CD14-positive monocyte (primary cell): Measurements from ENCODE around the gene DDIAS. TPM values are rescaled to one million over a fixed set of nuclear protein-coding genes. Genes with fewer than 3 reads are reported as not detected.
"Not testable (repeated sequence)": the region's sequence is repeated elsewhere in the genome, so short reads cannot be mapped to it uniquely, and the experiment has no call there.

Source experiments
- DNase-seq, 3 donors: peaks; one replicate each; pipeline ENCODE4 v3.0.0-alpha.2; 2011 to 2022
- H2AFZ ChIP-seq: 2 replicates; pipeline ENCODE4 v1.6.0; 2012; ENCODE audit warnings: mild to moderate bottlenecking, low read depth, low read length, inconsistent platforms; ENCODE audit not compliant: insufficient read depth, poor library complexity, severe bottlenecking
- H3K27ac ChIP-seq, 2 donors: 1 replicate in 1 of 2; 2 replicates in 1 of 2; pipeline ENCODE4 v1.5.1; 2012 to 2013; ENCODE audit warnings: low read length in 2 of 2, control low read depth in 1 of 2, inconsistent platforms in 1 of 2, low read depth in 1 of 2, mild to moderate bottlenecking in 1 of 2
- H3K27me3 ChIP-seq, 2 donors: one replicate each; pipeline versions ENCODE4 v1.6.0 to v1.6.1; 2011 to 2013; ENCODE audit warnings: low read length in 2 of 2; ENCODE audit not compliant: control insufficient read depth in 2 of 2, insufficient read depth in 2 of 2
- H3K36me3 ChIP-seq, 2 donors: replicated peaks in 1 of 2; 1 replicate in 1 of 2; 2 replicates in 1 of 2; pipeline versions ENCODE4 v1.5.1 to v1.6.1; 2012 to 2013; ENCODE audit warnings: low read length in 2 of 2, control low read depth in 1 of 2, inconsistent platforms in 1 of 2, mild to moderate bottlenecking in 1 of 2; ENCODE audit not compliant: insufficient read depth in 2 of 2, control insufficient read depth in 1 of 2
- H3K4me1 ChIP-seq, 2 donors: 1 replicate in 1 of 2; 2 replicates in 1 of 2; pipeline versions ENCODE4 v1.5.1 to v1.6.1; 2012 to 2013; ENCODE audit warnings: low read length in 2 of 2, control low read depth in 1 of 2, inconsistent platforms in 1 of 2, mild to moderate bottlenecking in 1 of 2, moderate library complexity in 1 of 2; ENCODE audit not compliant: insufficient read depth in 2 of 2, control insufficient read depth in 1 of 2
- H3K4me2 ChIP-seq: replicated peaks from 2 replicates; pipeline ENCODE3; 2012; ENCODE audit warnings: low read length, moderate library complexity, mild to moderate bottlenecking; ENCODE audit not compliant: poor library complexity, severe bottlenecking; ENCODE audit errors: extremely low read depth
- H3K4me3 ChIP-seq, 3 experiments: fragments of 200-600 bp in 1 of 3; sonication (generic) in 1 of 3; replicated peaks in 1 of 3; 1 replicate in 2 of 3; 2 replicates in 1 of 3; pipeline ENCODE4 v1.5.1; 2011 to 2013; ENCODE audit warnings: low read length in 3 of 3, mild to moderate bottlenecking in 3 of 3, control low read depth in 2 of 3, low read depth in 2 of 3, inconsistent platforms in 1 of 3, moderate library complexity in 1 of 3
- H3K79me2 ChIP-seq: 2 replicates; pipeline ENCODE4 v1.6.0; 2012; ENCODE audit warnings: mild to moderate bottlenecking, control low read depth, inconsistent platforms, low read length, moderate library complexity; ENCODE audit not compliant: insufficient read depth
- H3K9ac ChIP-seq: 2 replicates; pipeline ENCODE4 v1.6.0; 2017; ENCODE audit warnings: low read length, mild to moderate bottlenecking; ENCODE audit not compliant: insufficient read depth, poor library complexity, severe bottlenecking
- H3K9me3 ChIP-seq, 2 donors: replicated peaks in 1 of 2; 1 replicate in 1 of 2; 2 replicates in 1 of 2; pipeline versions ENCODE4 v1.5.1 to v1.6.1; 2012 to 2013; ENCODE audit warnings: low read length in 2 of 2, control low read depth in 1 of 2; ENCODE audit not compliant: control insufficient read depth in 1 of 2, insufficient read depth in 1 of 2
- H4K20me1 ChIP-seq: 2 replicates; pipeline ENCODE4 v1.6.0; 2012; ENCODE audit warnings: mild to moderate bottlenecking, low read length, control low read depth, moderate library complexity; ENCODE audit not compliant: insufficient read depth
- H3K27ac Mint-ChIP-seq, 7 donors: one replicate each; pipeline ENCODE4 v1.8.0; 2020; ENCODE audit warnings: mild to moderate bottlenecking in 7 of 7, mixed read lengths in 7 of 7, moderate library complexity in 6 of 7, inconsistent platforms in 2 of 7
- H3K27me3 Mint-ChIP-seq, 3 donors: one replicate each; pipeline ENCODE4 v1.8.0; 2021 to 2022; ENCODE audit warnings: low read depth in 3 of 3, mild to moderate bottlenecking in 3 of 3, mixed read lengths in 3 of 3, moderate library complexity in 3 of 3, inconsistent platforms in 1 of 3
- H3K36me3 Mint-ChIP-seq, 2 donors: one replicate each; pipeline ENCODE4 v1.8.0; 2020; ENCODE audit warnings: mixed read lengths in 2 of 2, inconsistent platforms in 1 of 2, mild to moderate bottlenecking in 1 of 2
- H3K4me1 Mint-ChIP-seq: one replicate; pipeline ENCODE4 v1.8.0; 2020; ENCODE audit warnings: mild to moderate bottlenecking, mixed read lengths
- H3K4me3 Mint-ChIP-seq, 2 donors: one replicate each; pipeline ENCODE4 v1.8.0; 2020; ENCODE audit warnings: mild to moderate bottlenecking in 2 of 2, mixed read lengths in 2 of 2, moderate library complexity in 1 of 2
- H3K9me3 Mint-ChIP-seq, 7 donors: one replicate each; pipeline ENCODE4 v1.8.0; 2020 to 2022; ENCODE audit warnings: mixed read lengths in 7 of 7, mild to moderate bottlenecking in 6 of 7, moderate library complexity in 6 of 7, inconsistent platforms in 2 of 7
- CTCF ChIP-seq: fragments of 200-600 bp; IDR thresholded peaks from one replicate; pipeline ENCODE4 v1.8.0; 2022; ENCODE audit warnings: antibody characterized with exemption, mild to moderate bottlenecking
- WGBS: methylation state at CpG from one replicate; pipeline ENCODE4 v1.1.5; 2013; ENCODE audit warnings: missing lambda C conversion rate; ENCODE audit not compliant: insufficient coverage; 5-methylcytosine and 5-hydroxymethylcytosine counted together
- intact Hi-C, 2 donors: fragments of 100-400 bp; cut with micrococcal nuclease; formaldehyde crosslinking; loops; one replicate each; pipeline versions ENCODE4 v1.15.0 to v1.15.1; 2023
- polyA plus RNA-seq, 3 donors: library from polyadenylated mRNA; depleted of rRNA in 1 of 3; unstranded in 2 of 3; stranded (reverse) in 1 of 3; fragments of 300-500 nt in 2 of 3; fragments of >200 nt in 1 of 3; fragmentation: Illumina TruSeq in 2 of 3; gene quantifications; 1 replicate in 2 of 3; 2 replicates in 1 of 3; pipeline ENCODE4 v1.2.3, GENCODE V29; 2012 to 2021

The DDIAS gene
- polyA plus RNA-seq, 3 donors: 6.0 to 14.1 (median 13.5) TPM

- H3K27me3 ChIP-seq: no peaks in the 10 kb centered on the region
- no peak for TF ChIP-seq CTCF
- H3K9me3 ChIP-seq: no peaks in the 10 kb centered on the region
- Mint-ChIP-seq H3K27me3 (no peaks in the 10 kb centered on the region), H3K27ac (peak overlapping the region in 5 of 7 donors; percentile 5 to 92 (median 78)), H3K9me3 (peaks cover 0 to 4% (median 0%) of the 10 kb centered on the region in 7 donors), H3K4me1 (peaks cover 27% of the 10 kb centered on the region), H3K36me3 (peaks cover 35 to 43% of the 10 kb centered on the region in 2 donors), H3K4me3 (no peak overlapping the region)
- peaks cover 15 to 22% of the 10 kb centered on the region in 2 donors for H3K4me1 ChIP-seq
- H3K4me3 ChIP-seq: no peak overlapping the region
- DNase-seq: no peak
- intact Hi-C loops: loop anchor here in 1 of 2 donors (10.0 kb wide), 1 partner anchor 166 kb away; the partner anchor contains the start of gene RAB30
- H3K27ac ChIP-seq: peak overlapping the region in 1 of 2 donors; percentile 61
- no peak overlapping the region for H2AFZ ChIP-seq
- no peaks in the 10 kb centered on the region for H4K20me1 ChIP-seq
- H3K9ac ChIP-seq: no peak overlapping the region
- H3K79me2 ChIP-seq: peaks cover 80% of the 10 kb centered on the region
- H3K36me3 ChIP-seq: peaks cover 9 to 51% of the 10 kb centered on the region in 2 donors
- H3K4me2 ChIP-seq: no peak overlapping the region
Measured at GRCh38 chr11:82908311-82908710, 6.8 kb downstream of the DDIAS start.

- no CpG with 5 or more reads among the region's 7 CpGs for WGBS
- Mint-ChIP-seq H3K27me3 (no peaks in the 10 kb centered on the region), H3K4me3 (no peak overlapping the region), H3K27ac (peak overlapping the region in 1 of 7 donors; percentile 16), H3K36me3 (peaks cover 35 to 45% of the 10 kb centered on the region in 2 donors), H3K4me1 (peaks cover 27% of the 10 kb centered on the region), H3K9me3 (peaks cover 0 to 4% (median 0%) of the 10 kb centered on the region in 7 donors)
- Histone ChIP-seq H3K9ac (no peak overlapping the region), H3K4me3 (no peak overlapping the region), H3K9me3 (no peaks in the 10 kb centered on the region), H3K27ac (peak overlapping the region in 1 of 2 donors; percentile 13), H3K4me1 (peaks cover 15 to 22% of the 10 kb centered on the region in 2 donors), H3K79me2 (peaks cover 72% of the 10 kb centered on the region), H3K4me2 (no peak overlapping the region), H4K20me1 (no peaks in the 10 kb centered on the region), H3K36me3 (peaks cover 14 to 51% of the 10 kb centered on the region in 2 donors), H2AFZ (no peak overlapping the region), H3K27me3 (no peaks in the 10 kb centered on the region)
- no peak for TF ChIP-seq CTCF
- DNase-seq: no peak
- intact Hi-C loops: loop anchor here in 1 of 2 donors (10.0 kb wide), 1 partner anchor 166 kb away; the partner anchor contains the start of gene RAB30
Measured at GRCh38 chr11:82909015-82909640, 7.6 kb downstream of the DDIAS start.

GRCh38 chr11:82919786-82920185 is 18.2 kb downstream of the DDIAS start:
- intact Hi-C loops: loop anchor here in 1 of 2 donors (10.0 kb wide), 1 partner anchor 145 kb away; no protein-coding TSS in a partner anchor
- H3K4me2 ChIP-seq, H3K9me3 ChIP-seq, DNase-seq, H3K9me3 Mint-ChIP-seq, H2AFZ ChIP-seq, H4K20me1 ChIP-seq, H3K9ac ChIP-seq, H3K27me3 Mint-ChIP-seq, H3K4me1 ChIP-seq, H3K4me3 ChIP-seq, H3K79me2 ChIP-seq, H3K27me3 ChIP-seq: not testable (repeated sequence)
- peaks cover 11% of the 10 kb centered on the region for H3K4me1 Mint-ChIP-seq
- H3K36me3 Mint-ChIP-seq: peaks cover 74 to 85% of the 10 kb centered on the region in 2 donors
- peaks cover 40 to 90% of the 10 kb centered on the region in 2 donors for H3K36me3 ChIP-seq
- peak overlapping the region in 1 of 2 donors; percentile 58 for H3K27ac ChIP-seq
- H3K27ac Mint-ChIP-seq: peak overlapping the region in 6 of 7 donors; percentile 18 to 89 (median 76)
- peak overlapping the region in 1 of 2 donors; percentile 58 for H3K4me3 Mint-ChIP-seq
- WGBS: no CpG with 5 or more reads among the region's 10 CpGs
